Fibroblast of mammary gland (primary cell): ENCODE measurements around the gene C1orf105.
"Not testable (repeated sequence)": the region's sequence is repeated elsewhere in the genome, so short reads cannot be mapped to it uniquely, and the experiment has no call there.

ENCODE experiments used
- DNase-seq: peaks from one replicate; pipeline ENCODE4 v3.0.0-alpha.2; 2010; ENCODE audit warnings: low read depth
- H3K4me3 ChIP-seq: 2 replicates; pipeline ENCODE4 v1.5.1; 2011; ENCODE audit warnings: low read depth, mild to moderate bottlenecking, low read length, moderate library complexity; ENCODE audit not compliant: control insufficient read depth
- CTCF ChIP-seq: conservative IDR thresholded peaks from 2 replicates; pipeline ENCODE4 v1.5.1; 2011; ENCODE audit warnings: low read depth, low read length, inconsistent platforms; ENCODE audit not compliant: control insufficient read depth, insufficient read depth

C1orf105 gene

GRCh38 chr1:172486805-172487454 lies 66.4 kb downstream of the C1orf105 start:
- no peak overlapping the region for H3K4me3 ChIP-seq
- TF ChIP-seq CTCF, result no peak

GRCh38 chr1:172487550-172487949 lies 67.1 kb downstream of the C1orf105 start:
- no peak for DNase-seq
- no peak overlapping the region for H3K4me3 ChIP-seq
- no peak for TF ChIP-seq CTCF

More at GRCh38 chr1:172486805-172487454, 66.4 kb downstream of the C1orf105 start:
- DNase-seq, result no peak

- TF ChIP-seq CTCF, result no peak
- DNase-seq, result no peak
- H3K4me3 ChIP-seq, result no peak overlapping the region
These were observed 67.9 kb downstream of the C1orf105 start for GRCh38 chr1:172488393-172488792.

GRCh38 chr1:172489847-172490246 lies 69.4 kb downstream of the C1orf105 start:
- H3K4me3 ChIP-seq, result no peak overlapping the region
- TF ChIP-seq CTCF, result no peak
- no peak for DNase-seq

GRCh38 chr1:172492421-172492820 lies 71.9 kb downstream of the C1orf105 start:
- H3K4me3 ChIP-seq, result no peak overlapping the region
- TF ChIP-seq CTCF, result no peak
- no peak for DNase-seq

GRCh38 chr1:172494166-172494565 lies 73.7 kb downstream of the C1orf105 start:
- DNase-seq, result no peak
- TF ChIP-seq CTCF, result no peak
- H3K4me3 ChIP-seq, result no peak overlapping the region

- DNase-seq, H3K4me3 ChIP-seq: not testable (repeated sequence)
These were observed 75.6 kb downstream of the C1orf105 start for GRCh38 chr1:172496127-172496526.
